Smooth muscle cell (in vitro differentiated cells): ENCODE data around the gene TRAPPC3. TPM values are rescaled to one million over a fixed set of nuclear protein-coding genes. Genes with fewer than 3 reads are reported as not detected.

Experiments
- DNase-seq: peaks from one replicate; lab custom pipeline; 2025; ENCODE audit not compliant: unreplicated experiment; lab: John Stamatoyannopoulos, UW
- H2AFZ ChIP-seq: fragments of 200-600 bp; sonication (generic); 2 replicates; pipeline ENCODE4 v1.6.0; 2016; ENCODE audit warnings: antibody characterized with exemption, low read depth, mild to moderate bottlenecking
- H3F3A ChIP-seq: fragments of 200-600 bp; sonication (generic); 2 replicates; pipeline ENCODE4 v1.6.0; 2017; ENCODE audit warnings: antibody characterized with exemption, low read depth
- H3K27ac ChIP-seq: fragments of 200-600 bp; sonication (generic); 2 replicates; pipeline ENCODE4 v1.5.1; 2016; ENCODE audit warnings: low read depth, mild to moderate bottlenecking
- H3K27me3 ChIP-seq: fragments of 200-600 bp; sonication (generic); 2 replicates; pipeline ENCODE4 v1.6.1; 2016; ENCODE audit warnings: low read depth, mild to moderate bottlenecking
- H3K36me3 ChIP-seq: fragments of 200-600 bp; sonication (generic); 2 replicates; pipeline ENCODE4 v1.5.1; 2016; ENCODE audit warnings: low read depth
- H3K4me1 ChIP-seq: fragments of 200-600 bp; sonication (generic); 2 replicates; pipeline ENCODE4 v1.5.1; 2016; ENCODE audit warnings: low read depth
- H3K4me2 ChIP-seq: fragments of 200-600 bp; sonication (generic); 2 replicates; pipeline ENCODE4 v1.6.0; 2016; ENCODE audit warnings: mild to moderate bottlenecking
- H3K4me3 ChIP-seq: fragments of 200-600 bp; sonication (generic); 2 replicates; pipeline ENCODE4 v1.5.1; 2016; ENCODE audit warnings: mild to moderate bottlenecking
- H3K79me2 ChIP-seq: fragments of 200-600 bp; sonication (generic); 2 replicates; pipeline ENCODE4 v1.6.0; 2016; ENCODE audit warnings: low read depth, mild to moderate bottlenecking
- H3K9ac ChIP-seq: fragments of 200-600 bp; sonication (generic); 2 replicates; pipeline ENCODE4 v1.6.0; 2016; ENCODE audit warnings: low read depth
- H3K9me3 ChIP-seq: fragments of 200-600 bp; sonication (generic); replicated peaks from 2 replicates; pipeline ENCODE4 v1.5.1; 2016; ENCODE audit warnings: low read depth
- H4K20me1 ChIP-seq: fragments of 200-600 bp; sonication (generic); 2 replicates; pipeline ENCODE4 v1.6.0; 2016; ENCODE audit warnings: low read depth
- CTCF ChIP-seq: fragments of 200-600 bp; sonication (generic); IDR thresholded peaks from 2 replicates; pipeline ENCODE4 v1.5.1; 2017; ENCODE audit warnings: borderline replicate concordance, mild to moderate bottlenecking, antibody characterized with exemption; ENCODE audit not compliant: insufficient read depth, poor library complexity, severe bottlenecking
- WGBS: methylation state at CpG from one replicate; pipeline ENCODE4 v1.1.7; 2016; ENCODE audit warnings: low lambda C conversion rate; 5-methylcytosine and 5-hydroxymethylcytosine counted together
- polyA plus RNA-seq: library from polyadenylated mRNA; unstranded; fragments of >200 nt; fragmentation: Nextera tagmentation; extraction: Ambion mirVana; gene quantifications from 2 replicates; pipeline ENCODE4 v1.2.1, GENCODE V29; 2016
- total RNA-seq: library from RNA; depleted of rRNA; stranded (reverse); fragments of >200 nt; gene quantifications from 2 replicates; pipeline ENCODE4 v1.2.3, GENCODE V29; 2014

TRAPPC3 gene
- total and polyA plus RNA-seq, 2 experiments from 2014 or later: 67.8 to 113 TPM

GRCh38 chr1:36118447-36119204 is 30.7 kb downstream of the TRAPPC3 start:
- Histone ChIP-seq H3K27me3 (no peaks in the 10 kb centered on the region), H3K4me3 (no peak overlapping the region), H3F3A (peaks cover 4% of the 10 kb centered on the region), H3K79me2 (no peaks in the 10 kb centered on the region), H3K4me2 (peak overlapping the region; percentile 69), H3K36me3 (no peaks in the 10 kb centered on the region), H3K4me1 (peaks cover 21% of the 10 kb centered on the region), H4K20me1 (no peaks in the 10 kb centered on the region), H2AFZ (no peak overlapping the region), H3K9ac (no peak overlapping the region), H3K27ac (peak overlapping the region; percentile 17), H3K9me3 (no peaks in the 10 kb centered on the region)
- 67% methylated on average over 9 of the region's 10 CpGs for WGBS
- TF ChIP-seq CTCF: no peak
- no peak for DNase-seq

- H3K4me2 ChIP-seq: no peak overlapping the region
- no peak for DNase-seq
- H3K4me1 ChIP-seq: peaks cover 21% of the 10 kb centered on the region
- H3K36me3 ChIP-seq: no peaks in the 10 kb centered on the region
- H3F3A ChIP-seq: peaks cover 4% of the 10 kb centered on the region
- no peaks in the 10 kb centered on the region for H3K27me3 ChIP-seq
- H3K9me3 ChIP-seq: no peaks in the 10 kb centered on the region
- no peaks in the 10 kb centered on the region for H4K20me1 ChIP-seq
- no peaks in the 10 kb centered on the region for H3K79me2 ChIP-seq
- no peak for TF ChIP-seq CTCF
- peak overlapping the region; percentile 17 for H3K27ac ChIP-seq
- no peak overlapping the region for H3K9ac ChIP-seq
- H3K4me3 ChIP-seq: no peak overlapping the region
- 75% methylated on average over 5 of the region's 5 CpGs for WGBS
- no peak overlapping the region for H2AFZ ChIP-seq
These were observed 32.4 kb downstream of the TRAPPC3 start for GRCh38 chr1:36116901-36117300.

GRCh38 chr1:36115931-36116330 is 33.4 kb downstream of the TRAPPC3 start:
- Histone ChIP-seq H3K9ac (no peak overlapping the region), H3K4me1 (peaks cover 21% of the 10 kb centered on the region), H3F3A (peaks cover 4% of the 10 kb centered on the region), H3K9me3 (no peaks in the 10 kb centered on the region), H4K20me1 (no peaks in the 10 kb centered on the region), H3K36me3 (no peaks in the 10 kb centered on the region), H3K27me3 (no peaks in the 10 kb centered on the region), H3K27ac (peak overlapping the region; percentile 53), H3K79me2 (no peaks in the 10 kb centered on the region), H3K4me3 (no peak overlapping the region), H2AFZ (no peak overlapping the region), H3K4me2 (peak overlapping the region; percentile 31)
- no peak for DNase-seq
- no peak for TF ChIP-seq CTCF
- WGBS: 50% methylated on average over 5 of the region's 5 CpGs

- Histone ChIP-seq H3K36me3 (no peaks in the 10 kb centered on the region), H3F3A (peaks cover 4% of the 10 kb centered on the region), H3K79me2 (no peaks in the 10 kb centered on the region), H3K27ac (peak overlapping the region; percentile 53), H3K4me3 (no peak overlapping the region), H3K9ac (no peak overlapping the region), H3K4me1 (peaks cover 21% of the 10 kb centered on the region), H2AFZ (no peak overlapping the region), H3K4me2 (no peak overlapping the region), H3K27me3 (no peaks in the 10 kb centered on the region), H4K20me1 (no peaks in the 10 kb centered on the region), H3K9me3 (no peaks in the 10 kb centered on the region)
- 64% methylated on average over 14 of the region's 18 CpGs for WGBS
- DNase-seq: no peak
- no peak for TF ChIP-seq CTCF
These were observed 34.1 kb downstream of the TRAPPC3 start for GRCh38 chr1:36115200-36115669.
